ENCODE measurements around the gene GPC3.
"Not testable (repeated sequence)": the region's sequence is repeated elsewhere in the genome, so short reads cannot be mapped to it uniquely, and the experiment has no call there.

Gene GPC3

DNA sequence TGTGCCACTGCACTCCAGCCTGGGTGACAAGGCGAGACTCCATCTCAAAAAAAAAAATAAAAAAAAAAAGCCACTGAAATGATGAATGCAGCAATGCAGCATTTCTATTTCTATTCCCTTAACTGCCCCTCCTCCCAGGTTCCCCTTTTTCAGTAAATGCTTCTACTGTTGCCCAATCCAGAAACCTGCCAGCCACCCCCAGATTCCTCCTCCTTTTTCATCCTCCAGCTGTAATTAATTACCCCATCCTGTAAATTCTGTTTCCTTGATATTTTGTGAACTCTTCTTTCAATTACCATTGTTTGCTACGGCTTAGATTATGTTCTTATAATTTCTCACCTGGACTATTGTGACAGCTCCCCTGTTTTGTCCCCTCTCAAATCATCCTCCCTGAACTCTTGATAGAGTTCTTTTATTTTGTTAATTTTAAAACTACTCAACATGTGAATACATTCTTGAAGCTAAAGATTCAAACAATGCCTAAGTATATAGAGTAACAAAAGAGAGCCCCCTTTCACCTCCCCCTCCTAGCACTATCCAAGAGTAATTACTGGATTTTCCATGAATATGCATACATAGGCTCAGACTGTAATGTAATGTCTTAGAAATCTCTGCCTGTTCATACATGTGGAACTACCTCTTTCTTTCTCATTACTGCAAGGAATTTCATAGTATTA, 429.5 kb downstream of the GPC3 start:
- no peak for DNase-seq (ENCODE audit: low read depth)

DNA sequence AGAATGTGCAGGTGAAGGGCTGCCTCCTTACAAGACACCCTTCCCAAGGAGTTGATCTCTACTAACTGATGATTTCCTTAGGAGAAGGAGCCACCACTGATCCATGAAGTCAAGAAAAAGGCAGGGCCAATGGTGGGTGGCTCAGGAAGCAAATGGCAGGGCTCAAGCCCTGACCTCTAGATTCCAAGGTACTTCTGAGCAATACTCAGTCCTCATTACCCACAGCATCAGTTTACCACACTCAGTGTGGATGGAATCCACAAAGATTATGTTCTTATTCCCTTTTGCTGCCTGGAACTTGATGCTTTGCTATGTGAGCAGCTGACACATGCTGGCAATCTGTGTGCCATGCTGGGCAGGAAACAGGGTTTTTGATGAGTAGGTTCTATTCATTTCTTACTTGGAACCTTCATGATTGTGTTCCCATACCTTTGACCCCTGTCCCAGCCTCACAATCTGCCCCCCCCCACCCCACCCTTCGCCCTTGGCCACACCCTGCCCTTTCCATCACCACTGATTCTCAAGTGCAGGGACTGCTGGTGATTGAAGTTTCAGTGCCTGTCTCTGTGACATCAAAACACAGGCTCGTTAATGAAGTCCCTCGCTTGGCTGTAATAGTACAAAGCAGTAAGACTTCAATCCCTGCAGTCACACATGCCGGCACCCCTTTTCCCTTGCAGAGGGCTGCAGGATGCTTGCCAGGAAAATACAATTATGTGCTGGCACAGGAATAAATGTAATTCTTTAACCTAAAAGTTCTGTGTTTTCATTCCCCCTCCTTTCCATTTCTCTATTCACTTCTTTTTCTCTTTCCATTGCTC, 434.5 kb downstream of the GPC3 start:
- DNase-seq (ENCODE audit: low read depth) = no peak

GRCh38 chrX:133549295-133549933, 436.0 kb downstream of the GPC3 start:
- DNase-seq (ENCODE audit: low read depth) = no peak

GRCh38 chrX:133546441-133546840, 439.0 kb downstream of the GPC3 start:
- no peak for DNase-seq (ENCODE audit: low read depth)

- no peak for DNase-seq (ENCODE audit: low read depth)
Measured at GRCh38 chrX:133544778-133545177, 440.6 kb downstream of the GPC3 start.

GRCh38 chrX:133544115-133544514, 441.3 kb downstream of the GPC3 start:
- peak; percentile 42 for DNase-seq (ENCODE audit: low read depth)

DNA sequence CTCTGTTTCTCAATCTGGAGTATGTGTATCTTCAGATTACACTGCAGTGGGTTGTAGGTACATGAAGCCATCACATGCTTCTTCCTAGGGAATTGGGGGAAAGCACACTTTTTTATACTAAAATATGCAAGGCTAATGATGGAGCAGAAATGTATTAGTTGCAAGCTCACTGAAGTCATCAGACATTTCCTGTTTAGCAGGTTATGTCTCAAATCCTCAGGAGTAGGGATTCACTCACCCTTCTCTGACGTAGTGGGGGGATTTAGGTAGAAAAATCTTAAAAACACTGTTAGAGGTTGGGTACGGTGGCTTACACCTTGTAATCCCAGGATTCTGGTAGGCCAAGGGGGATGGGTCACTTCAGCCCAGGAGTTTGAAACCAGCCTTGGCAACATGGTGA, 441.7 kb downstream of the GPC3 start:
- no peak for DNase-seq (ENCODE audit: low read depth)

DNA sequence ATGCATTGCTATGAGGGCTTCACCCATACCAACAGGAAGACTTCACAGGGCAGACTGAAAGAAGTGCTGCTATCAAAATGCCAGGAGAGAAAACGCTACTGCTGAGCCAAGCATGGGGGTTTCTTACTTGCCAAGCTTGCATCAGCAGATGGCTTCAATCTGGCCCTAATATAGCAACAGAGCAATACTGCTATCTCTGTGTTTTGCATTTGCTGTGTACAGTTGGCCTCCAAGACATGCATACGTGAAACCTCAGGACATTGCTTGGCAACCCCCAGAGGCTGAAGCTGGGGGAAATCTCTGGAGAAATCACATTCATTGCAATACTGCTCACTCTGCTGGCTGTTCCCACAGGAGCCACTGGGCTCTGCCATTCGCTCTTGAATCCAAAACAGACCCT, 442.9 kb downstream of the GPC3 start:
- no peak for DNase-seq (ENCODE audit: low read depth)

DNA sequence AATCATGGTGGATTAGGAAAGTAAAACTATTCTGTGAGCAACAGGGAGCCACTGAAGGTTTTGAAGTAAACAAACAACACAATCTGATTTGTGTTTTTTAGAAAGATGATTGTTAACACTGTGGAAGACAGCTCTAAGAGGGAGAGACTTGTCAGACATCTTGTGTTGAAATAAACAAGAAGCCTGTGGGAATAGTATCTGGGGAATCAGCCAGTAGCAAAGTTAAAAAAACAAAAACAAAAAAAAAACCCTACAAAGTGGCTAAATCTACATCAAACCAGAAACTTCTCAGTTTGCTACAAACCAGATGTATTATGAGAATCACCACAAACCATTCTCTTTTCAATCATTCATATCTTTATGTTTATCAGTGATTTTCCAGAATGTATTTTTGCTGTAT, 444.4 kb downstream of the GPC3 start:
- no peak for DNase-seq (ENCODE audit: low read depth)

DNA sequence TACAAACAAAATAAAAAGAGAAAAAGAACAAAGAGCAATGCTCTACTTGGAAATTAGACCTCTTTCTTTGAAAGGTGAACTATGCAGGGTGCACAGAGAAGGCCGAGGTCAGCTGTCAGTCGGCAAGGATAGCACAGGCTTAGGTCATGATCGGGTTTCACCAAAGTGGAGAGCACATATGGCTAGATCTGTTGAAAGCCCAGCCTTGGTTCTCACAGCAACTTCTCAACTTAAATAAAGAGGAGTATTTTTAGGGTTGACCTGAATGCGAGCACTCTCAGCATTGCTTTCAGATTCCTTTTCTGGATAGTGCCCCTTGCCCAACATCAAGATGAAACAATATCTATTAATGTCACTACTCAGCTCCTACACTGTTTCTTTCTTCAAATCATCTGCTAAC, 447.2 kb downstream of the GPC3 start:
- no peak for DNase-seq (ENCODE audit: low read depth)

DNA sequence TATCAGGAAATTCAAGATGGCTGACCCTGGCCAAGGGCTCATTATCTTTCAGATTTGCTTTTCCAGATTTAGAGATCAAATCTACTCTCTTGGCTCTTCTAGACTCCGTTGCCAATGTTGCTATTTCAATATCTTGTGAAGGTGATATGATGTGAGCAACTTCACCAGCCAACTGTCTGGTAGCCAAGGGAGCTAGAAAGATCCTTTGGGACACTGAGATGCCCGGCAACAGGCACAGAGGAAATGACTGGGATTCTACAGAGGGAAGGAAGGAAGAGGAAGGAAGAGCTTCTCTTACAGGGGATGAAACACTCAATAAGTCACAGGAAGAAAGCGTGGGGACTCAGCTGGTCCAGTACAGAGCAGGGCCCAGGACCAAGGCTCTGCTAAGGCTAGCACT, 448.3 kb downstream of the GPC3 start:
- DNase-seq (ENCODE audit: low read depth) = no peak

- no peak for DNase-seq (ENCODE audit: low read depth)
Measured at GRCh38 chrX:133535066-133535465, 450.3 kb downstream of the GPC3 start.

- no peak for DNase-seq (ENCODE audit: low read depth)
Measured at GRCh38 chrX:133534172-133534571, 451.2 kb downstream of the GPC3 start.

DNA sequence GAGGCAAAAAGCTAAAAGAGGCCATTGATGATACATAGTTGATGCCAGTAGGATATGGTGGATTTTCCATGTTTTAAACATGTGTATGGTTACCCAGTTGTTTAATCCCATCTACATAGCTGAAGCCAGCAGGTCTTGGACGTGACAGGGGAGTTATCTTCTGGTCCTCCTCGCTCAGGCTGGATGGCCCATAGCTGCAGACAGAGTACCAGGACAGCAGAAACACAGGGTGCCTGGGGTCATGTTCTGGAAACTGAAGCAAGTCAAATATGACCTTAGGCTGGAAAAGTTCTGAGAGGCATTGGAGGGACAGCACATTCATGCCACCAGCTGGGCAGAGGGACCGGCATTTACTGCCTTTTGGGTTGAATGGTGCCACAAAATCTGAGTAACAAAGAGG, 452.1 kb downstream of the GPC3 start:
- no peak for DNase-seq (ENCODE audit: low read depth)

- no peak for DNase-seq (ENCODE audit: low read depth)
Measured at GRCh38 chrX:133530960-133531359, 454.4 kb downstream of the GPC3 start.

GRCh38 chrX:133529578-133529977, 455.8 kb downstream of the GPC3 start:
- no peak for DNase-seq (ENCODE audit: low read depth)

DNA sequence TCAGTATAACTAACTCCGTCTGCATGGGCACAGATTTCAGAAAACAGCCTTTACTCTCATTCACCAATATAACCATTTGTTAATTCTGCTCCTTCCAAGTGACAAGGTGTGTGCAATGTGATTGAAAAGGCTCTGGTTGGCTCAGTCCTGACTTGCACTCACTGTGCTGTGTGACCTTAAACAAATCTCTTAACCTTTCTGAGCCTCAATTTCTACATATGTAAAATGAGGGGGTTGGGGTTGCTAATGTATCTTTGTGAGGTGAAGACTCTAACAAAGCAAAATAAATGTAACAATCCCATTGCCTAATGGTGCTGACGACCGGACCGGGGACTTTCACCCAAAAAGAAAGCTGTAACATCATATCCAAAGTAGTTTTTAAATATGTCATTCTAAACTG, 457.6 kb downstream of the GPC3 start:
- no peak for DNase-seq (ENCODE audit: low read depth)

DNA sequence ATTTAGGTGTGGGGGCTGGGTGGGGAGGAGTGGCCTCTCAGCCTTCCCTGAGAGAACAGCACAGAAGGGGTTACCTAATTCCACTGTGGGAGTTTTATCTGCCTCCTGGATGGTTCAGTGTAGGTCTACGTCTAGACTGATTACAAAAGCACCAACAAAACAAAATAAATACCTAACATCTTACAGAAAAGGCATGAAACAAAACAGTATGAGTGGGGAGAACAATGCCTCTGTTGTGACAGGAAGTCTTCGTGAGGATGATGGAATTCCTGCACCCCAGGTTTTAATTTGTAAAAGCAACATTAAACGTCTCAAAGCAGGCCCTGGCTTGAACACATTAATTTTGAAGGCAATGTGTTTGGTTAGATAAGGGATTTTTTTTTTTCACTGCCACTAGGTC, 458.0 kb downstream of the GPC3 start:
- no peak for DNase-seq (ENCODE audit: low read depth)

- not testable (repeated sequence) for DNase-seq (ENCODE audit: low read depth)
Measured at GRCh38 chrX:133526773-133527172, 458.6 kb downstream of the GPC3 start.

DNA sequence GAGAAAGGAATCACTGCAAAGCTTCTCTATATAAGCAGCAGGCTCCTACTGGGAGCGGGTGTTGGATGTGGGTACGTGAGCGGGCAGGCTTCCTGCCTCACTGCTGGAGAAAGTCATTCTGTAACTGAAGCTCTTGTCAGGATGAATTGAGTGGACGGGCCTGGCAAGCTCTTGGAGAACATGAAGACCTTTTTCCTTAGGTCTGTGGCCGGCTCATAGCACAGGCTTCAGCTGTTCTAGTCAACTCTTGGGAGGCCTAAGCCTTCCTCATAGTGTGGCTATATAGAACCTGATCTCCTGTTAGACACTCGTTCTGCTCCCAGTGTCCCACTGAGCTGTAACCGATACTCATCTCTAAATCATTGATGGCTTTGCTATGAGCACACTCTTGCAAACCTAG, 461.9 kb downstream of the GPC3 start:
- no peak for DNase-seq (ENCODE audit: low read depth)

DNA sequence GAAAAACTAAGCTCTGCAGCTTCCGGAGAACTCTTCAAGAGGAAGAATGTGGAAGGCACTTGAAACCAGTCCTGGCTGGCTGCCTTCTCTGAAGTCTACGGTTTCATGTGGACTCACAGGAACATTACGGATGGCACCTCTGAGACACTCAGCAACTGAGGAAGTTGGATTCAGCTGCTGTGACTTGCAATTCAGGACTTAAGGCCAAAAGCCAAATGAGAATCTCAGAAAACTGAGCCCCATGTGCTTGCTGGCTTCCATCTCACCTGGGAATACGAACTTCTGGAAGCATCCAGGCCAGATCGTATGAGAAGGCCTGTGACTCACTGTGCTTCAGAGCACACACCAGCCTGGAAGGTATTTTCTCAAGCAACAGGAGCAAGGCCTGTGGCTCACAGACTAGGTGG, 462.3 kb downstream of the GPC3 start:
- DNase-seq (ENCODE audit: low read depth) = no peak

GRCh38 chrX:133516686-133517085, 468.7 kb downstream of the GPC3 start:
- no peak for DNase-seq (ENCODE audit: low read depth)

- DNase-seq (ENCODE audit: low read depth) = no peak
Measured at GRCh38 chrX:133514486-133514885, 470.9 kb downstream of the GPC3 start.
